Measurements from ENCODE around the gene ARSG.
"Not testable (repeated sequence)": the region's sequence is repeated elsewhere in the genome, so short reads cannot be mapped to it uniquely, and the experiment has no call there.

Gene ARSG

DNA sequence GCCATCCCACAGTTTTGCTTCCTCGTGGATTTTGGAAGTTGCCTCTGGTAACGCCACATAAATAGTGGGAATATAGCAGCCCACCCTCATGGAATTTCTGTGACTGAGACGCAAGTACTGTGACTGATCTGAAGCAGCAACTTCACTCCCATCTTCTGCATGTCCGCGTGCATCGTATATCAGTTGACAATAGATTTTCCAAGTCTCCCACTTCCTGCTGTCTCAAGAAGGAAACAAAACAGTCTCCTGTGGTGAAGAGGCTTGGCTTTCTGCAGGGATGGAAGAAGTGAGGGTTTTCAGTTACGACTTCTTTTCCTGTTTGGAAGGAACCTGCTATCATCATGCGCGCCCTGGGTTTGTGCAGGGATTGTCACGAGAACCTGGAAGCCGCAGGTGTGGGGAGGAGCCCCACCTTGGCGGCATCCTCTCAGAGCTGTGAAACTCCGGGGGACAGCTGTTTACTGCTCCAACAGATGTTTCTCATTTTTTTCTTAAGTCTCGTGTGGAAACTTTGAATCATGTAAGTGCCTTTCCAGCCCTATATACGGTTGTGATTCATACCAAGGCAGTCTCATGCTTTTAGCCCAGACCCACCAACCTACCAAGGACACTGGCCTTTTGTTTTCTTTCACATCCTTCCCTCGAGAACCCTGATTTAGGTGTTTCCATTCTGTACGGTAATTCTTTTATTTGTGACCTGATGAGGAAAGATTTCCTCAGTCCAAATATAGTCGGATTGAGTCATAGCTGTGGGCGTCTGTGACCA, 108.5 kb downstream of the ARSG start:
- no peak for FAIRE-seq

DNA sequence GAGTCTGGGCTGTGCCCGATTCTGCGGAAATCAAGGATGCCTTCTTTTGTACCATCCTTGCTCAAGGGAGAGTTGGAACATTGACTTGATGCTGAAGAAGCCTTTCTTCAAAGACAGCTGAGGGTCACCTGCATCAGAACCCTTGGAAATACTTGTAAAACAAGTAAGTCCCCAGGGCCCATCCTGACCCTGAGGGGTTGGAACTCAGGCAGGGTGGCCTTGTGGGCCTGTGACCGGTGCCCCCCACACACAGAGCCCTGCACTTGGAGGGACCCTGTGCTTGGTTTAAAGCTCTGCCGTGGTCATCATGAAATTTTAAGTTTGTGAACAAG, 109.1 kb downstream of the ARSG start:
- FAIRE-seq: no peak

DNA sequence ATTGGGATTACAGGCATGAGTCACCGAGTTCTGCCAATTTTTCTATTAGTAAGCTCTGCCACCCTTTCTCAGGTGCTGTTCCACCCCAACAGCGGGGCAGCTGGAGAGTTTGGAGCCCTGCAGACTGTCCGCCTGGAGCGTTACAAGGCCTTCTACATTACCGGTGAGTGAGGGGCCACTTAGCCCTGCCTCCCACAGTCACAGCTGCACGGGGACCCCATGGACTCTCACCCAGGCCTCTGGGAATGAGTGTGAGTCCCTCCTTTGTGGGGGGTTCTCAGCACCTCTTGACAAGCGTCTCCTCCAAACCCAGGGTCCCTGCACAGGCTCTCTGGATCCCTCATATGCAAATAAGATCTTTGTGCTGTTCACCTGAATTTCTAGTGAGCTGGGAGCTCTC, 110.0 kb downstream of the ARSG start:
- no peak for FAIRE-seq

DNA sequence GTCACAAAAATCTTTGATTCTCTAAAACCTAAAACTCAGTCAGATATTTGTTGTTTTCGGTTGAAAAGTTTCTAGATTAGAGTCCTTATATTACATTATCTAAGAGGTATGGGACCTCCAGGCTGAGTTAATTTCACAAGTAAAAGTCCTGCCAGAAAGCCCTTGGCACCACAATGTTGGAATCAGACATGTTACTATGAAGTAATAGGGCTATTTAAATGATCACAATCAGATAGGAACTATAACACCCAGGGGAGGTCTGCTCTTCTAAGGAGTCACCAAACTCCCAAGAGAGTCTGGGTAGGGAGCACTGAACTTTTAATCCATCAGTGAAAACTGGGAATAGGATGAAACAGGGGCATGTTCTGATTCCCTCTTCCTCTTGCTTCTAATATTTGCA, 111.8 kb downstream of the ARSG start:
- no peak for FAIRE-seq

DNA sequence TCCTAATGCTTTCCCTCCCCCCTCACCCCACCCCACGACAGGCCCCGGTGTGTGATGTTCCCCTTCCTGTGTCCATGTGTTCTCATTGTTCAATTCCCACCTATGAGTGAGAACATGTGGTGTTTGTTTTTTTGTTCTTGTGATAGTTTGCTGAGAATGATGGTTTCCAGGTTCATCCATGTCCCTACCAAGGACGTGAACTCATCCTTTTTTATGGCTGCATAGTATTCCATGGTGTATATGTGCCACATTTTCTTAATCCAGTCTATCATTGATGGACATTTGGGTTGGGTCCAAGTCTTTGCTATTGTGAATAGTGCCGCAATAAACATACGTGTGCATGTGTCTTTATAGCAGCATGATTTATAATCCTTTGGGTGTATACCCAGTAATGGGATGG, 112.5 kb downstream of the ARSG start:
- FAIRE-seq: not testable (repeated sequence)

DNA sequence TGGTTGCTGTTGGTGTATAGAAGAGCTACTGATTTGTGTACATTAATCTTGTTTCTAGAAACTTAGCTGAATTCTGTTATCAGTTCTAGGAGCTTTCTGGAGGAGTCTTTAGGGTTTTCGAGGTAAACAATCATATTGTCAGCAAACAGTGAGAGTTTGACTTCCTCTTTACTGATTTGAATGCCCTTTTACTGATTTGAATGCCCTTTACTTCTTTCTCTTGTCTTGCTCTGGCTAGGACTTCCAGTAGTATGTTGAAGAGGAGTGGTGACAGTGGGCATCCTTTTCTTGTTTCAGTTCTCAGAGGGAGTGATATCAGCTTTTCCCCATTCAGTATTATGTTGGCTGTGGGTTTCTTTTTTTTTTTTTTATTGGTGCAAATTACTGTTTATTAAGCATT, 116.4 kb downstream of the ARSG start:
- FAIRE-seq: not testable (repeated sequence)

DNA sequence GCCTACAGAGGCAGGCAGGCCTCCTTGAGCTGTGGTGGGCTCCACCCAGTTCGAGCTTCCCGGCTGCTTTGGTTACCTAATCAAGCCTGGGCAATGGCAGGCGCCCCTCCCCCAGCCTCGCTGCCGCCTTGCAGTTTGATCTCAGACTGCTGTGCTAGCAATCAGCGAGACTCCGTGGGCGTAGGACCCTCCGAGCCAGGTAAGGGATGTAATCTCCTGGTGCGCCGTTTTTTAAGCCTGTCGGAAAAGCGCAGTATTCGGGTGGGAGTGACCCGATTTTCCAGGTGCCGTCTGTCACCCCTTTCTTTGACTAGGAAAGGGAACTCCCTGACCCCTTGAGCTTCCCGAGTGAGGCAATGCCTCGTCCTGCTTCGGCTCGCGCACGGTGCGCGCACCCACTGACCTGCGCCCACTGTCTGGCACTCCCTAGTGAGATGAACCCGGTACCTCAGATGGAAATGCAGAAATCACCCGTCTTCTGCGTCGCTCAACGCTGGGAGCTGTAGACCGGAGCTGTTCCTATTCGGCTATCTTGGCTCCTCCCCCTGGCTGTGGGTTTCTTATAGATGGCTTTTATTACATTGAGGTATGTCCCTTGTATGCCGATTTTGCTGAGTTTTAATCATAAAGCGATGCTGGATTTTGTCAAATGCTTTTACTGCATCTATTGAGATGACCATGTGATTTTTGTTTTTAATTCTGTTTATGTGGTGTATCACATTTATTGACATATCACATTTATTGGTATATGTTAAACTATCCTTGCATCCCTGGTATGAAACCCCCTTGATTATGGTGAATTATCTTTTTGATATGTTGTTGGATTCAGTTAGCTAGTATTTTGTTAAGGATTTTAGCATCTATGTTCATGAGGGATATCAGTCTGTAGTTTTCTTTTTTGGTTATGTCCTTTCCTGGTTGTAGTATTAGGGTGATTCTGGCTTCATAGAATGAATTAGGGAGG, 122.6 kb downstream of the ARSG start:
- not testable (repeated sequence) for FAIRE-seq

DNA sequence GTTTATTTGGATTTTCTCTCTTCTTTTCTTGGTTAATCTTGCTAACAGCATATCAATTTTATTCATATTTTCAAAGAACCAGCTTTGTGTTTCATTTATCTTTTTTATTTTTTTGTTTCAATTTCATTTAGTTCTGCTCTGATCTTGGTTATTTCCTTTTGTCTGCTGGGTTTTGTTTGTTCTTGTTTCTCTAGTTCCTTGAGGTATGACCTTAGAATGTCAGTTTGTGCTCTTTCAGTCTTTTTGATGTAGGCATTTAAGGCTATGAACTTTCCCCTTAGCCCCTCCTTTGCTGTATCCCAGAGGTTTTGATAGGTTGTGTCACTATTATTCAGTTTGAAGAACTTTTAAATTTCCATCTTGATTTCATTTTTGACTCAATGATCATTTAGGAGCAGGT, 123.6 kb downstream of the ARSG start:
- FAIRE-seq: not testable (repeated sequence)

DNA sequence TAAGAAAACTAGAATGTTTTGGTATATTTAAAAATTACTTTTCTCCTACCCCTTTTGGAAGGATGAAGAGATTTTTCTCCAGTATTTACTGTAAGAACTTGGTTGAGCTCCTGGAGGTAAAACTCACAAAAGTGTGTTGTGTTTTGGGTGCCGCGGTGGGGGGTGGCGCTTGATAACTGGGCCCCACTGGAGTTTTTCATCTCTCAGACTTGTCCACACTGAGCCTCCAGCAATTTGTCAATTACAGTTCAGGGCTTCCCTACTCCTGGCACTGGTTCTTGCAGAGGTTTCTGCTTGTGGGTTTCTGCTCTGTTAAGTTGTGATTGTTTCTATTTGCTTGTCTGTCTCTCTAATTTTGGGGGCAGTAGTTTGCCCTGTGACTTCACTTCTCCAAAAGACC, 126.0 kb downstream of the ARSG start:
- no peak for FAIRE-seq

DNA sequence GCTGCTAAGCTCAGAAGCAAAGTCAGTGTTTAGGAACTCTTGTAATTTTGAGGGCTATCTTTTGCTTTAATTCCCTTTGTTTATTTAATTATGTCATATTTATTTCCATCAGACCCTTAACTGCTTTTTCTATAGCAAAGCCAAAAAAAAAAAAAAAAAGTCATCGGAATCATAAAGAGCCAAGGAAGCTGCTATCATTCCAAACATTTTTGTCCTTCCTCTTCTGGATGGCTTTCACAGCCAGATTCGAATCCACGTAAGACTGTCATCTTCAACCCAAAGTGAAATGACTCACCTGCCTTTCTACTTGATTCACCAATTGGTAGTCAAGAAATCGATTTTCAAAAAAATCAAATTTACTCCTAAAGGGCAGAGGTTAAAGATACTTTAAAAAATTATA, 127.6 kb downstream of the ARSG start:
- no peak for FAIRE-seq

DNA sequence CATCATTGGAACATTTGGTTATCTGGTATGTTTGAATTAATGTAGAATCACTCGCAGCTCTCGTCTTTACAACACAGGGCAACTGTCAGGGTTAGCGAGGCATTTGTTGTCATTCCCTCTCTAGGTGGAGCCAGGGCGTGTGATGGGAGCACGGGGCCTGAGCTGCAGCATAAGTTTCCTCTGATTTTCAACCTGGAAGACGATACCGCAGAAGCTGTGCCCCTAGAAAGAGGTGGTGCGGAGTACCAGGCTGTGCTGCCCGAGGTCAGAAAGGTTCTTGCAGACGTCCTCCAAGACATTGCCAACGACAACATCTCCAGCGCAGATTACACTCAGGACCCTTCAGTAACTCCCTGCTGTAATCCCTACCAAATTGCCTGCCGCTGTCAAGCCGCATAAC, 128.8 kb downstream of the ARSG start:
- no peak for FAIRE-seq

DNA sequence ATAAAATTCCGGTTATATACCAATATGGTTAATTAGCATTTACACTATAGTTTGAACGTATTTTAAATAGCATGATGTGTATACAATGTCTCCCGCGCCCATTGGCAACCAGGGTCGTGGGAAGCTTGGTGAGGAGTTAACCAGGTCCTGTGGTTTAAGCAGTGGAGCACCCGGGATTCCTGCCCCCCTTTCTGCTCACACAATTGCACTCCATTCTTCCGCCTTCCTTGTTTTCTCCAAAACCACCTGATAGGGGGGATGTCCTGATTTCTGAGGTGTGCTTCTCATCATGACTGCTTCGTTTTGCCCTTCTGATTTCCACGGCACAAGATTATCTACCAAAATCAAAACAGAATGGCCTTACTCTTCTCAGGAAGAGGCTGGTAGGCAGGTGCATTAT, 130.2 kb downstream of the ARSG start:
- FAIRE-seq: no peak

DNA sequence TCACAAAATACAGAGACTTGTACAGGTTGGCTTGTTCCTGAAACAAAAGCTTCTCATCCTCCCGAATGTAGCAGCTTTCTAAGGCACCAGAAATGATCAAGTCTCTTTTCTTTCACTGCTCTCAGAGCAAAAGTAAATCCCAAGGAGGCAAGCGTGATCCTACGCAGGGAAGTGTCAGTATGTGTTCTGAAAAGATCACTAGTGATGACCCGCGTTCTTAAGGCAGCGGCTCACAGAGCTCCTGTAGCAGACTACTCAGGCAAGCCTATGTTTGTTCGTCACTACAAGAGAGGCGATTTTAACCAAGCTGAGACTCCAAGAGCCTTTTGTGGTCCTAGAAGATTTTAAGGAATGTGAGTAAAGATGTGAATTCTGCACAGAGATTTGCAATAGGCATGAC, 131.5 kb downstream of the ARSG start:
- FAIRE-seq: no peak

DNA sequence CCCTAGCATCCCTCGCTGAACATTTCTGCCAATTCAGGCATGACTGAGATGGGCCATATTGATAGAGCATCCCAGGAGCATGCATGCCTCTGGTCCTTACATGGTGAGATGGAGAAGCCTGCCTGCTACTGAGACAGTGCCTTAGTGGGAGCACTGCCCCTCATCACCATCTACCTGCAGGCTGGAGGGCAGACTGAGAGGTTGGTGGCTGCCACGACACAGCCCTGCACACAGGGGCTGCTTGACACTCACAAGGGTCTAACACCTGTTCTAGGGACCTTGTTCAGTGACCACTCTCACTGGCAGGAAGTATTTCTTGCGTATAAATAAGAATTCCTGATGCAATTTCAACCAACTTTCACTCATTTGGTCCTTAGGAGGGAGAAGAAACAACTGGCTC, 132.0 kb downstream of the ARSG start:
- FAIRE-seq: no peak

DNA sequence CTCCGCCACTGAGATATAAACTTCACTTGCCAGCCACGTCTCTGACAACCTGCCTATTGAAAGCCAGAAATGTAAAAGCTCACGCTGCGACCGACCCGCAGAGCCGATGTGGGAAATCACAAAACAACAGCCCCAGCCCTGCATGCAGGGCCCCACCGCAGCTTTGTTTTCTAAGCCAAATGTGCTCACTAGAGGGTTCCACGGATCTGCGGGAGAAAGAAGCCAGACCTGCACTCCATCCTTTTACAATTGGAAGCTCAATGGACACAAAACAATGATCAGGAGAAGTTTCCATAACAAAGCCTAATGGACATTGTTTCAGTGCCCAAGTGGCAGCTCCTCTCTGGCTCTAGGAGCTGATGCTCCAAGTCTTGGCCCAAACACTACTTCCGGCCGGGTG, 132.9 kb downstream of the ARSG start:
- no peak for FAIRE-seq

DNA sequence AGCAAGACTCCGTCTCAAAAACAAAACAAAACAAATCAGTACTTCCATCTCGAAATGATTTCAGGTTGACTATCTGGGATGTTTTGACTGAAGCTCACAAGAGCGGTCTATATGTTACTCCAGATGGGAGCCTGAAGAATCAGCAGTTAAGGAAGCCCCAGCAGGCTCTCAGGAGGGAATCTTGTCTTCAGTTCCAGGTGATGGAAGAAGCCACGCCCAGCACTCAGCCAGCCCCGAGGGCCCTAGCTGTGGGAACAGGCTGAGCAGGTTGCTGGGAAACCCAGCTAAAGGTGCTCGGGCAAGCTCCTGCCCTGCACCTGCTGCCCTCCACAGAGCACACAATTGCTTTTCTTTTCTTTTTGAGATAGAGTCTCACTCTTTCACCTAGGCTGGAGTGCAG, 133.6 kb downstream of the ARSG start:
- FAIRE-seq: no peak

DNA sequence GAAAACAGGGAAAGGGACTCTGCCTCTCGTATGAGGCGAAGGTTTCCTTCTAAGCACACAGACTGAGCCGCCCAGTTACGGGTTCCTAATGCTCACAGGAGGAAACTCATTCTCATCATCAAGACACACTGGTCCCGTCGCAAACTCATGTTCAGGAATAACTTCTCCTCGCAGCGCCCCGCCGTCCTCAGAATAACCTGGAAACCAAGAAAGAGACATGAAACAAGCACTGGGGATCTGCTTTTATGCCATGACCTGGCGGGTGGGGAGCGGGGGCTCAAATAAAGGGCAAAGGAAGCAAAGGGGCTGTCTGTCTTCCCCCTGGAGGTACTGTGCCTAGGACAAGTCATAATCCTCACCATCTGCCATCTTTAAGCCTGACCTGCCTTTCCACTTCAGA, 134.7 kb downstream of the ARSG start:
- FAIRE-seq: no peak

DNA sequence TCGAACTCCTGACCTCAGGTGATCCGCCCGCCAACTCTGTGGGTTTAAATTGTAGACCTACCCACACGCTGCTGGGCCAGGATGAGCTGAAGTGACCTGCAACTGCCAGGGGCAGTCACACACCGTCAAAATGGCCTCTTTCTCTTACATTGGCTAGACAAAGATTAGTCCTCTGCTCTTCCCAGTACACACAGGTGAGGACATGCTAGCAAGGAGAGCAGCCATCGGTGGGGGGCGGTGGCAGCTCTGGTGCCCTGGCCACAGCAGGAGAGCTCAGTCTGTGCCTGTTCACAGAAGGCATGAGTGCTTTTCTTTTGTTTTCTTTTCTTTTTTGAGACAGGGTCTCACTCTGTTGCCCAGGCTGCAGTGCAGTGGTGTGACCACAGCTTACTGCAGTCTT, 136.3 kb downstream of the ARSG start:
- FAIRE-seq: no peak

DNA sequence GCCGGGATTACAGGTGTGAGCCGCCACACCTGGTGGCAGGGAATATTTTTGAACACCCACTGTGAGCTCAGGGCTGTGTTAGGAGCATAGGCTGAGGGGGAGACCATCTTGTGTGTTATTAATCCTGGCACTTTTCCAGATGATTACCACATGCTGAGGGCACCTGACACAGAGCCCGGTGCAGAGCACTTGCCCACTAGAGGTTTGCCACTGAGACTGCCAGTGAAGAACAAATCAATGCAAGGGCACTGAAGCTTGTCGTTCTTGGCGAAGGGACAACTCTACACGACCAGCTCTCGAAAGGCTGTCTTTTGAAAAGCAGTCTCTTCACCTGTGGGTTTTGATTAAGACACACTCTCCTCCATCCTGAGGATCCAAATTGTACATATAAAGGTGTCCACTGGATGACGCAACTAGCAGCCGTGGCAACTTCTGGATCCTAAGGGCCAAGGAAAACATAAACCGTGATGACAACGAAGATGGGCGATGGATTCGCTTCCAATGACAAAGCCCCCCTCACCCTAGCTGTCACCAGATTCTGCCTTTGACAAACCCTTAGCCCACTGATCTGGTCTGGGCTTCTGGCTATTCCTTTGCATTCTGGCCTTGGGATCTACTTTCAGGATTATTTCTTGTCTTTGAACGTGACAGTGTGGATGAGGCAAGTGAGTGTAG, 137.3 kb downstream of the ARSG start:
- FAIRE-seq: no peak

DNA sequence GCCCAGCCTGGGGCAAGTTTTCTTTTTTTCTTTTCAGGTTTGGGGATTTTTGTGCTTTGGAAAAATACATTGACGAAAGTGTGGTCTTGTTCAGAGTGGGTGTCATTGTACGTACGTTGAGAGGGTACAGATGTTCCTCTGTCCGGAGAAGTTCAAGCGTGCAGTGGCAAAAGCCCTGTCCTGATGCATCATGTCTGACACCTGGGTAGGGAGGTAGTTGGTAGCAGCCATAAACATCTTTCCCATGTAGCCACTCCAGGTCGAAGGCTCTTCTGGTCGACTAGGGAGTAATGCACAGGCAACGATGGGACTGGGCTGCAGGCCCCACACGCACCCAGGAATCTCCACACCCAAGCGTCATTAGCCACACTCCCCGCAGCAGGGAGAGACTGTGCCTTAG, 138.6 kb downstream of the ARSG start:
- no peak for FAIRE-seq

DNA sequence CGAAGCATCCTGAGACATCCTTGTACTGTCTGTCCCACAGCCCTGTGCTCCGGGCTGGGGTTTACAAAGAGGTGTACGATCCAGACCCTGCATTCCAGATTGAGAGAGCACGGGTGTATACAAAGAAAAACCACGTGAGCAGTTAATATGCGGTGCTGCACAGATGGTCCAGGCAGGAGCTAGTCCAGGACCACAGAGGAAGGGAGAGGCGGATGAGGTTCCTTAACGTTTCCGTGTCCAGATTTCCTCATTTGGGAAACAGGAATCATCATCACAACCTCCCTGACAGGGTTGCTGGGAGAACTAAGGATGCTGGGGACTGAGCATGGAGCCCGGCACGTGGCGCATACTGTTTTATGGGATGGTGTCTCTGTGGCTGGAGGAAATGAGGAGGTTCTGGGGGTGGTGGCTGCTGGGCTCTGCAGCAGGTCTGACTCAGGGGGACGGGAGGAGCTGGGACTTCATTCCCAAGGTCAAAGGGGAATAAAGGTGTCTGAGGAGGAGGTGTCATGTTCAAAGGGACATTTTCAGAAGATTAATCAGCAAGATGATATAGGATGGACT, 139.8 kb downstream of the ARSG start:
- FAIRE-seq: no peak

DNA sequence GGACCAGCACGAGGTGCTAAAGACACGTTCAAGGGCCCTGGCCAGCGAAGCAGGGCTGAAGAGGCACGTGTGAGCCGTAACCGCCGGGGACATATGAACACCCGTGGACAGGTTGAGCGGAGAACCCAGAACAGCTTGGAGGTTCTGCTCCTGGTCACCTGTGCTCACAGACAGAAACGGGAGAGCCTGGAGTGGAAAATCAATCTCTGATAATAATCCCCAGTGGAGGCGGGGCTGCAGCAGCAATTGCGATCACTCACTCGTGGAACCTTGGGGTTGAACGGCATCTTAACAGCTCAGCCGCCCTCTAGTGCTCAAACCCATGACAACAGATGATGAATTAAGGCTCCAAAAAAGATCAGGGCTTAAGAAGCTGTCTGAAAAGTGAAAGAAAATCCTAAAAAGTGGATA, 140.4 kb downstream of the ARSG start:
- no peak for FAIRE-seq

DNA sequence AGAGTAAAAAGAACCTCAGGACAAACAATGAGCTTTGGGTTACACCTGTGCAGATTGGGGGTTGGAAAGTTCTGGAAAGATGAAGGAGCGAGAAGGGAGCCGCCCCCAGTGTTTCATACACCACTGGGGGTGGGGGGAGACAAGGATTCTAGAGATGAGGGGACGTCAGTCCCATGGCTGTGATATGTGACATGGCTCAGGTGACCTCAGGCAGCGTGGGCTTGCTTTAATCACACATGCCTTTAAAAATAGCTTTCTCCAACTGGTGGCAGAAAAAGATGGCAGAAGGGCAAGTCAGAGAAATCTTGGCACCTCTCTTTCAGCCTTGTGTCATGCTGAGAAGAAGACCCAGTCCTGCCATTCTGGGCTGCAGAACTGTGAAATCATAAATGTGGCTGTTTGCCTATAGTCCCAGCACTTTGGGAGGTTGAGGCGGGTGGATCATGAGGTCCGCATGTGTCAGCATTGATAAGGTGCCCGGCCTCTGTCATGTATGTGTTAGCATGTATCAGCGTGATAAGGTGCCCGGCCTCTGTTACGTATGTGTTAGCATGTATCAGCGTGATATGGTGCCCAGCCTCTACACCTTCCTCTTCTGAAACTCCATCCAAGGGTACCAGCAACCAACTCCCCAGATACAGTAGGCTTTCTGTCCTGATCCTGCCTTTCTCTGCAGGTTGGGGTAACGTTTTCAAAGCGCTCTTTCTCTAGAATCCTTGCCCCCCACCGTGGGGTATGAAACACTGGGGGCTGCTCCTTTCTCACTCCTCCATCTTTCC, 141.0 kb downstream of the ARSG start:
- FAIRE-seq: no peak
